ENCODE data around the gene BCAN.

Gene BCAN

GRCh38 chr1:156676820-156677615 lies 35.1 kb downstream of the BCAN start, which contains the start of gene NES:
Gene NES, minus strand, starts transcription at chr1:156677407. Its CDS starts 143 bp downstream, at chr1:156677264.
- Mint-ChIP-seq H3K27me3 (ENCODE audit: low read depth) (peaks cover 20% of the 10 kb centered on the region), H3K4me3 (peak within 1 kb of the TSS; percentile 93 to 95 (median 93)), H3K9me3 (no peaks in the 10 kb centered on the region), H3K27ac (peak within 1 kb of the TSS; percentile 85 to 93 (median 90)), H3K4me1 (peaks cover 45% of the 10 kb centered on the region), H3K36me3 (ENCODE audit: low read depth) (peaks cover 35% of the 10 kb centered on the region)
- TF ChIP-seq CTCF (IDR thresholded peaks at IDR 0.05; ENCODE audit: unreplicated experiment in 3 of 3): no peak

- peaks cover 26% of the 10 kb centered on the region for H3K36me3 Mint-ChIP-seq (ENCODE audit: low read depth)
- peaks cover 37% of the 10 kb centered on the region for H3K4me1 Mint-ChIP-seq
- H3K27me3 Mint-ChIP-seq (ENCODE audit: low read depth): peaks cover 22% of the 10 kb centered on the region
- H3K9me3 Mint-ChIP-seq: no peaks in the 10 kb centered on the region
- peak overlapping the region; percentile 93 to 95 (median 93) for H3K4me3 Mint-ChIP-seq
- peak overlapping the region; percentile 85 to 92 (median 90) for H3K27ac Mint-ChIP-seq
- peak; percentile 88 to 94 (median 88) for TF ChIP-seq CTCF (IDR thresholded peaks at IDR 0.05; ENCODE audit: unreplicated experiment in 3 of 3)
Observed at GRCh38 chr1:156677616-156678596, 36.0 kb downstream of the BCAN start.

GRCh38 chr1:156680056-156680455 lies 38.1 kb downstream of the BCAN start:
- H3K27me3 Mint-ChIP-seq (ENCODE audit: low read depth): peaks cover 32% of the 10 kb centered on the region
- TF ChIP-seq CTCF (IDR thresholded peaks at IDR 0.05; ENCODE audit: unreplicated experiment in 3 of 3): no peak
- peaks cover 8% of the 10 kb centered on the region for H3K36me3 Mint-ChIP-seq (ENCODE audit: low read depth)
- no peak overlapping the region for H3K4me3 Mint-ChIP-seq
- H3K27ac Mint-ChIP-seq: no peak overlapping the region
- no peaks in the 10 kb centered on the region for H3K9me3 Mint-ChIP-seq
- H3K4me1 Mint-ChIP-seq: peaks cover 20% of the 10 kb centered on the region

- no peak overlapping the region for H3K27ac Mint-ChIP-seq
- H3K4me1 Mint-ChIP-seq: peaks cover 13% of the 10 kb centered on the region
- H3K4me3 Mint-ChIP-seq: no peak overlapping the region
- no peak for TF ChIP-seq CTCF (IDR thresholded peaks at IDR 0.05; ENCODE audit: unreplicated experiment in 3 of 3)
- H3K36me3 Mint-ChIP-seq (ENCODE audit: low read depth): no peaks in the 10 kb centered on the region
- H3K9me3 Mint-ChIP-seq: no peaks in the 10 kb centered on the region
- H3K27me3 Mint-ChIP-seq (ENCODE audit: low read depth): peaks cover 32% of the 10 kb centered on the region
Observed at GRCh38 chr1:156681196-156681960, 39.5 kb downstream of the BCAN start.

GRCh38 chr1:156682166-156682890 lies 40.4 kb downstream of the BCAN start:
- H3K4me1 Mint-ChIP-seq: peaks cover 11% of the 10 kb centered on the region
- no peak overlapping the region for H3K4me3 Mint-ChIP-seq
- TF ChIP-seq CTCF (IDR thresholded peaks at IDR 0.05; ENCODE audit: unreplicated experiment in 3 of 3): no peak
- H3K9me3 Mint-ChIP-seq: no peaks in the 10 kb centered on the region
- H3K27ac Mint-ChIP-seq: no peak overlapping the region
- H3K36me3 Mint-ChIP-seq (ENCODE audit: low read depth): no peaks in the 10 kb centered on the region
- peaks cover 31% of the 10 kb centered on the region for H3K27me3 Mint-ChIP-seq (ENCODE audit: low read depth)
